ENCODE results near the gene MTFMT. TPM values are rescaled to one million over a fixed set of nuclear protein-coding genes. Genes with fewer than 3 reads are reported as not detected.

MTFMT gene
- total and polyA plus RNA-seq, 2 of the 13 experiments (the other 11 are each of a cell fraction or from before 2014, with no cell fraction given): 9.9 to 23.2 TPM

GRCh38 chr15:65004993-65005392, 24.4 kb downstream of the MTFMT start:
- peaks cover 2 to 3% of the 10 kb centered on the region in 2 experiments; a peak in 4 of 5 replicates for H3K36me3 ChIP-seq (replicated peaks in 1 of 2; ENCODE audit: control insufficient read depth in 1 of 2, insufficient read depth in 2 of 2, low read length in 2 of 2)
- ChIA-PET CTCF (ENCODE audit: low intra/inter-chr PET ratio, low total read pairs) (no interaction called here), POLR2A (interaction anchor here (0.6 kb wide), 1 partner anchor 8 kb away, joined by 3 read pairs; no protein-coding TSS in a partner anchor)
- FAIRE-seq (no peak), DNase-seq (ENCODE audit: low spot score) (no peak), ATAC-seq (no peak)
- H3K9ac ChIP-seq (ENCODE audit: insufficient read depth, low read depth, low read length): no peak overlapping the region
- no peak overlapping the region for H3K4me2 ChIP-seq (ENCODE audit: low read depth, low read length)
- no peak overlapping the region for H2AFZ ChIP-seq (ENCODE audit: low read length)
- H4K20me1 ChIP-seq (ENCODE audit: insufficient read depth, low read length): no peaks in the 10 kb centered on the region
- WGBS (ENCODE audit: low lambda C conversion rate): 99% methylated on average over 3 of the region's 3 CpGs
- H3K27me3 ChIP-seq (ENCODE audit: control insufficient read depth in 1 of 2, insufficient read depth in 2 of 2, low read length in 2 of 2): no peaks in the 10 kb centered on the region; a peak in 1 of 5 replicates
- no peaks in the 10 kb centered on the region for H3K79me2 ChIP-seq (ENCODE audit: insufficient read depth, low read length)
- no peak overlapping the region for H3K4me3 ChIP-seq (replicated peaks in 1 of 3; ENCODE audit: insufficient read depth in 1 of 3, low read depth in 2 of 3, low read length in 3 of 3)
- H3K4me1 ChIP-seq (ENCODE audit: insufficient read depth, low read length): no peaks in the 10 kb centered on the region
- no TSS peak for BruUV-seq (replicated peaks)
- H3K27ac ChIP-seq (ENCODE audit: extremely low read length, insufficient read depth, low read length): no peak overlapping the region
- in situ Hi-C loops (cut with HindIII; ENCODE audit: extremely low pct_ligation_motif_present, low pct_unique_long_range_greater_than_20kb) (no loop called here), intact Hi-C loops (cut with micrococcal nuclease; ENCODE audit: unreplicated experiment) (no loop called here)
- TF ChIP-seq NR2F2 (IDR thresholded peaks at IDR 0.05; ENCODE audit: borderline replicate concordance, low read depth) (no peak), TCF7L2 (IDR thresholded peaks at IDR 0.05; ENCODE audit: low read depth, low read length) (no peak), ZNF607 (CRISPR knock-in tag; IDR thresholded peaks at IDR 0.05; ENCODE audit: borderline replicate concordance) (no peak), RAD21 (CRISPR knock-in tag; IDR thresholded peaks at IDR 0.05) (no peak), AKAP8 (CRISPR knock-in tag; IDR thresholded peaks at IDR 0.05) (no peak), DBP (CRISPR knock-in tag; IDR thresholded peaks at IDR 0.05; ENCODE audit: not compliant biosample characterization) (no peak), USF2 (IDR thresholded peaks at IDR 0.05; ENCODE audit: low read depth, low read length) (no peak), USF2 (CRISPR knock-in tag; IDR thresholded peaks at IDR 0.05; ENCODE audit: borderline replicate concordance) (no peak), NFATC3 (CRISPR knock-in tag; IDR thresholded peaks at IDR 0.05) (no peak), KLF12 (CRISPR knock-in tag; IDR thresholded peaks at IDR 0.05; ENCODE audit: borderline replicate concordance) (no peak), MAFF (IDR thresholded peaks at IDR 0.05; ENCODE audit: low read depth, low read length) (0 out of 2 replicates have a peak, but pooled peaks have one; percentile 11), MAFK (conservative IDR thresholded peaks at IDR 0.05 in 1 of 2, IDR thresholded peaks at IDR 0.05 in 1 of 2; ENCODE audit: low read length in 2 of 2) (peak; percentile 27 to 42; a peak in 1 of 4 replicates), ZNF3 (CRISPR knock-in tag; IDR thresholded peaks at IDR 0.05) (no peak), AGO2 (optimal IDR thresholded peaks at IDR 0.05; ENCODE audit: low read depth, low read length) (no peak)
- TF ChIP-seq, protein P1, sequence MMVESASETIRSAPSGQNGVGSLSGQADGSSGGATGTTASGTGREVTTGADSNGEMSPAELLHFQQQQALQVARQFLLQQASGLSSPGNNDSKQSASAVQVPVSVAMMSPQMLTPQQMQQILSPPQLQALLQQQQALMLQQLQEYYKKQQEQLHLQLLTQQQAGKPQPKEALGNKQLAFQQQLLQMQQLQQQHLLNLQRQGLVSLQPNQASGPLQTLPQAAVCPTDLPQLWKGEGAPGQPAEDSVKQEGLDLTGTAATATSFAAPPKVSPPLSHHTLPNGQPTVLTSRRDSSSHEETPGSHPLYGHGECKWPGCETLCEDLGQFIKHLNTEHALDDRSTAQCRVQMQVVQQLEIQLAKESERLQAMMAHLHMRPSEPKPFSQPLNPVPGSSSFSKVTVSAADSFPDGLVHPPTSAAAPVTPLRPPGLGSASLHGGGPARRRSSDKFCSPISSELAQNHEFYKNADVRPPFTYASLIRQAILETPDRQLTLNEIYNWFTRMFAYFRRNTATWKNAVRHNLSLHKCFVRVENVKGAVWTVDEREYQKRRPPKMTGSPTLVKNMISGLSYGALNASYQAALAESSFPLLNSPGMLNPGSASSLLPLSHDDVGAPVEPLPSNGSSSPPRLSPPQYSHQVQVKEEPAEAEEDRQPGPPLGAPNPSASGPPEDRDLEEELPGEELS (CRISPR knock-in tag; IDR thresholded peaks at IDR 0.05): no peak
- TF ChIP-seq, protein P2, sequence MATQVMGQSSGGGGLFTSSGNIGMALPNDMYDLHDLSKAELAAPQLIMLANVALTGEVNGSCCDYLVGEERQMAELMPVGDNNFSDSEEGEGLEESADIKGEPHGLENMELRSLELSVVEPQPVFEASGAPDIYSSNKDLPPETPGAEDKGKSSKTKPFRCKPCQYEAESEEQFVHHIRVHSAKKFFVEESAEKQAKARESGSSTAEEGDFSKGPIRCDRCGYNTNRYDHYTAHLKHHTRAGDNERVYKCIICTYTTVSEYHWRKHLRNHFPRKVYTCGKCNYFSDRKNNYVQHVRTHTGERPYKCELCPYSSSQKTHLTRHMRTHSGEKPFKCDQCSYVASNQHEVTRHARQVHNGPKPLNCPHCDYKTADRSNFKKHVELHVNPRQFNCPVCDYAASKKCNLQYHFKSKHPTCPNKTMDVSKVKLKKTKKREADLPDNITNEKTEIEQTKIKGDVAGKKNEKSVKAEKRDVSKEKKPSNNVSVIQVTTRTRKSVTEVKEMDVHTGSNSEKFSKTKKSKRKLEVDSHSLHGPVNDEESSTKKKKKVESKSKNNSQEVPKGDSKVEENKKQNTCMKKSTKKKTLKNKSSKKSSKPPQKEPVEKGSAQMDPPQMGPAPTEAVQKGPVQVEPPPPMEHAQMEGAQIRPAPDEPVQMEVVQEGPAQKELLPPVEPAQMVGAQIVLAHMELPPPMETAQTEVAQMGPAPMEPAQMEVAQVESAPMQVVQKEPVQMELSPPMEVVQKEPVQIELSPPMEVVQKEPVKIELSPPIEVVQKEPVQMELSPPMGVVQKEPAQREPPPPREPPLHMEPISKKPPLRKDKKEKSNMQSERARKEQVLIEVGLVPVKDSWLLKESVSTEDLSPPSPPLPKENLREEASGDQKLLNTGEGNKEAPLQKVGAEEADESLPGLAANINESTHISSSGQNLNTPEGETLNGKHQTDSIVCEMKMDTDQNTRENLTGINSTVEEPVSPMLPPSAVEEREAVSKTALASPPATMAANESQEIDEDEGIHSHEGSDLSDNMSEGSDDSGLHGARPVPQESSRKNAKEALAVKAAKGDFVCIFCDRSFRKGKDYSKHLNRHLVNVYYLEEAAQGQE (IDR thresholded peaks at IDR 0.05; ENCODE audit: borderline replicate concordance in 1 of 2, low read depth in 1 of 2, low read length in 2 of 2): no peak
- H3K9me3 ChIP-seq (ENCODE audit: low read length): no peaks in the 10 kb centered on the region
